ENCODE measurements around the gene LRRIQ1.

Gene LRRIQ1

GRCh38 chr12:85060916-85061315 lies 24.8 kb downstream of the LRRIQ1 start:
- CTCF ChIA-PET: interaction anchor here (0.7 to 4.2 kb wide), 4 partner anchors 12 to 388 kb away, joined by 4 to 23 read pairs (median 18); no protein-coding TSS in a partner anchor
- Histone ChIP-seq H3K4me3 (ENCODE audit: low read depth, low read length) (no peak overlapping the region), H3K4me1 (ENCODE audit: control insufficient read depth, insufficient read depth, low read length) (no peaks in the 10 kb centered on the region)

DNA sequence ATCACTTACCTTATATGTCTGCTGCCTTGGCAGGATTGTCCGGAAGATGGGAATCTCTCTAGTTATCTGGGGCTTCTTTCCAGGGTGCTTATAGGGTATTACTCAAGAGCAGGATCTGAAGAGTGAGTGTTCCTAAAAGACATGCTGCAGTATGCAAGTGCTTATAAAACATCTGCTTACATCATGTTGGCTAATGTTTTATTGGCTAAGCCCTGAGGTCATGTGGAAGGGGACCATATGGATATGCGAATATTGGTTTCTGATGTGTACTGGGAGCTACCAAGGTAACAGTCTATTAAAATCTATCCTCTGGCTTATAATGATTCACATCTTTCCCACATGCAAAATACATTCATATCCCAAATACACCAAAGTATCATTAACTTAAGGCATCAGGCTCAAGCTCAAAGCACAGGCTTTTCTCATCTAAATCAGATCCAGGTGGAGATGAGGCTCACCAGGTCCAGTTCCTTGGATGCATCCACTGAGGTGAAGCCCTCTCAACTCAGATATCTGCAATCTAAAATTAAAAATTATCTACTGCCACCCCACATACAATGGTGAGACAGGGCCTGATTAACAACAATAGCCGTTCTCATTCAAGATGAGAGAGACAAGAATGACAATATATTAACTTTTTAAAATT lies 29.8 kb downstream of the LRRIQ1 start:
- CTCF ChIA-PET: interaction anchor here (0.7 to 1.0 kb wide), 3 partner anchors 8 to 39 kb away, joined by 3 to 4 read pairs (median 4); no protein-coding TSS in a partner anchor
- Histone ChIP-seq H3K27ac (ENCODE audit: extremely low read depth, low read depth, low read length) (no peak overlapping the region), H3K36me3 (ENCODE audit: control insufficient read depth in 2 of 2, insufficient read depth in 1 of 2, low read length in 2 of 2) (no peaks in the 10 kb centered on the region), H3K4me1 (ENCODE audit: control insufficient read depth, insufficient read depth, low read length) (no peaks in the 10 kb centered on the region), H3K9me3 (ENCODE audit: control insufficient read depth, insufficient read depth, low read depth, low read length) (no peaks in the 10 kb centered on the region), H3K4me3 (ENCODE audit: low read depth, low read length) (no peak overlapping the region)
- TF ChIP-seq ZNF518A (tag by site-specific recombination; conservative IDR thresholded peaks at IDR 0.05; ENCODE audit: low read depth) (no peak), ZNF529 (tag by site-specific recombination; IDR thresholded peaks at IDR 0.05; ENCODE audit: insufficient replicate concordance) (no peak), BCL6B (tag by site-specific recombination; IDR thresholded peaks at IDR 0.05) (no peak), ZNF777 (tag by site-specific recombination; IDR thresholded peaks at IDR 0.05; ENCODE audit: borderline replicate concordance) (no peak), ZNF776 (tag by site-specific recombination; IDR thresholded peaks at IDR 0.05; ENCODE audit: borderline replicate concordance) (no peak), KLF8 (tag by site-specific recombination; IDR thresholded peaks at IDR 0.05) (no peak), ZNF280D (tag by site-specific recombination; IDR thresholded peaks at IDR 0.05) (no peak), RBAK (tag by site-specific recombination; IDR thresholded peaks at IDR 0.05) (no peak), ZNF701 (tag by site-specific recombination; IDR thresholded peaks at IDR 0.05) (no peak), ZNF621 (tag by site-specific recombination; IDR thresholded peaks at IDR 0.05) (no peak), ZNF626 (tag by site-specific recombination; IDR thresholded peaks at IDR 0.05) (no peak)
- TF ChIP-seq, protein P1, sequence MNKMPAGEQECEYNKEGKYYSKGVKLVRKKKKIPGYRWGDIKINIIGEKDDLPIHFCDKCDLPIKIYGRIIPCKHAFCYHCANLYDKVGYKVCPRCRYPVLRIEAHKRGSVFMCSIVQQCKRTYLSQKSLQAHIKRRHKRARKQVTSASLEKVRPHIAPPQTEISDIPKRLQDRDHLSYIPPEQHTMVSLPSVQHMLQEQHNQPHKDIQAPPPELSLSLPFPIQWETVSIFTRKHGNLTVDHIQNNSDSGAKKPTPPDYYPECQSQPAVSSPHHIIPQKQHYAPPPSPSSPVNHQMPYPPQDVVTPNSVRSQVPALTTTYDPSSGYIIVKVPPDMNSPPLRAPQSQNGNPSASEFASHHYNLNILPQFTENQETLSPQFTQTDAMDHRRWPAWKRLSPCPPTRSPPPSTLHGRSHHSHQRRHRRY (tag by site-specific recombination; IDR thresholded peaks at IDR 0.05): no peak
- TF ChIP-seq, protein P2, sequence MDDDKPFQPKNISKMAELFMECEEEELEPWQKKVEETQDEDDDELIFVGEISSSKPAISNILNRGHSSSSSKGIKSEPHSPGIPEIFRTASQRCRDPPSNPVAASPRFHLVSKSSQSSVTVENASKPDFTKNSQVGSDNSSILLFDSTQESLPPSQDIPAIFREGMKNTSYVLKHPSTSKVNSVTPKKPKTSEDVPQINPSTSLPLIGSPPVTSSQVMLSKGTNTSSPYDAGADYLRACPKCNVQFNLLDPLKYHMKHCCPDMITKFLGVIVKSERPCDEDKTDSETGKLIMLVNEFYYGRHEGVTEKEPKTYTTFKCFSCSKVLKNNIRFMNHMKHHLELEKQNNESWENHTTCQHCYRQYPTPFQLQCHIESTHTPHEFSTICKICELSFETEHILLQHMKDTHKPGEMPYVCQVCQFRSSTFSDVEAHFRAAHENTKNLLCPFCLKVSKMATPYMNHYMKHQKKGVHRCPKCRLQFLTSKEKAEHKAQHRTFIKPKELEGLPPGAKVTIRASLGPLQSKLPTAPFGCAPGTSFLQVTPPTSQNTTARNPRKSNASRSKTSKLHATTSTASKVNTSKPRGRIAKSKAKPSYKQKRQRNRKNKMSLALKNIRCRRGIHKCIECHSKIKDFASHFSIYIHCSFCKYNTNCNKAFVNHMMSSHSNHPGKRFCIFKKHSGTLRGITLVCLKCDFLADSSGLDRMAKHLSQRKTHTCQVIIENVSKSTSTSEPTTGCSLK (tag by site-specific recombination; IDR thresholded peaks at IDR 0.05): no peak
- POLR2A ChIA-PET: no interaction called here

More at GRCh38 chr12:85060916-85061315, 24.8 kb downstream of the LRRIQ1 start:
- POLR2A ChIA-PET: no interaction called here
- Histone ChIP-seq H3K9me3 (ENCODE audit: control insufficient read depth, insufficient read depth, low read depth, low read length) (no peaks in the 10 kb centered on the region), H3K36me3 (ENCODE audit: control insufficient read depth in 2 of 2, insufficient read depth in 1 of 2, low read length in 2 of 2) (no peaks in the 10 kb centered on the region), H3K27ac (ENCODE audit: extremely low read depth, low read depth, low read length) (no peak overlapping the region)
- no peak for TF ChIP-seq MYNN (tag by site-specific recombination; IDR thresholded peaks at IDR 0.05; ENCODE audit: borderline replicate concordance)
- no peak for TF ChIP-seq ZNF155 (tag by site-specific recombination; IDR thresholded peaks at IDR 0.05)
